H9 (cell line): ENCODE results near the gene LCNL1. TPM values are rescaled to one million over a fixed set of nuclear protein-coding genes. Genes with fewer than 3 reads are reported as not detected.

ENCODE experiments used
- DNase-seq: peaks from one replicate; pipeline ENCODE4 v3.0.0-alpha.2; 2017
- H2AFZ ChIP-seq: one replicate; pipeline ENCODE4 v1.6.1; 2013; ENCODE audit warnings: mild to moderate bottlenecking, low read length, control low read depth, moderate library complexity
- H2AK5ac ChIP-seq: 2 replicates; pipeline ENCODE4 v1.6.1; 2013; ENCODE audit warnings: low read length, control low read depth, mixed read lengths; ENCODE audit not compliant: insufficient read length
- H2BK120ac ChIP-seq: one replicate; pipeline ENCODE4 v1.6.1; 2013; ENCODE audit warnings: low read depth, mild to moderate bottlenecking, low read length, control low read depth, inconsistent platforms; ENCODE audit not compliant: poor library complexity, severe bottlenecking
- H2BK12ac ChIP-seq: 2 replicates; pipeline ENCODE4 v1.6.1; 2013; ENCODE audit warnings: low read length, control low read depth, mixed read lengths, low read depth; ENCODE audit not compliant: insufficient read length
- H2BK15ac ChIP-seq: 2 replicates; pipeline ENCODE4 v1.6.1; 2013; ENCODE audit warnings: low read depth, low read length, control low read depth
- H2BK20ac ChIP-seq: one replicate; pipeline ENCODE4 v1.6.1; 2013; ENCODE audit warnings: low read depth, mild to moderate bottlenecking, low read length, control low read depth, inconsistent platforms; ENCODE audit not compliant: poor library complexity, severe bottlenecking
- H2BK5ac ChIP-seq: 2 replicates; pipeline ENCODE4 v1.6.1; 2013; ENCODE audit warnings: low read length, control low read depth, mixed read lengths; ENCODE audit not compliant: insufficient read length
- H3K14ac ChIP-seq: 2 replicates; pipeline ENCODE4 v1.6.1; 2013; ENCODE audit warnings: low read length, control low read depth; ENCODE audit not compliant: insufficient read depth
- H3K18ac ChIP-seq: 2 replicates; pipeline ENCODE4 v1.6.1; 2013; ENCODE audit warnings: low read depth, mild to moderate bottlenecking, mixed read lengths, low read length, control low read depth; ENCODE audit not compliant: insufficient read length
- H3K23ac ChIP-seq: 2 replicates; pipeline ENCODE4 v1.6.1; 2013; ENCODE audit warnings: low read length, control low read depth, mixed read lengths, low read depth; ENCODE audit not compliant: insufficient read length
- H3K23me2 ChIP-seq: 2 replicates; pipeline ENCODE4 v1.6.1; 2013; ENCODE audit warnings: low read depth, mild to moderate bottlenecking, mixed read lengths, low read length, control low read depth; ENCODE audit not compliant: insufficient read length, poor library complexity, severe bottlenecking
- H3K27ac ChIP-seq: 2 replicates; pipeline ENCODE4 v1.5.1; 2013; ENCODE audit warnings: low read length, control low read depth, mixed read lengths, low read depth; ENCODE audit not compliant: insufficient read length
- H3K27me3 ChIP-seq: 2 replicates; pipeline ENCODE4 v1.6.1; 2013; ENCODE audit warnings: low read length, control low read depth, inconsistent platforms; ENCODE audit not compliant: insufficient read depth
- H3K4ac ChIP-seq: 2 replicates; pipeline ENCODE4 v1.6.1; 2013; ENCODE audit warnings: low read depth, mild to moderate bottlenecking, control low read depth, inconsistent platforms, low read length, moderate library complexity
- H3K4me1 ChIP-seq: 2 replicates; pipeline ENCODE4 v1.6.1; 2013; ENCODE audit warnings: low read length, control low read depth, inconsistent platforms; ENCODE audit not compliant: insufficient read depth
- H3K4me2 ChIP-seq: 2 replicates; pipeline ENCODE4 v1.6.1; 2013; ENCODE audit warnings: low read length, control low read depth, mixed read lengths; ENCODE audit not compliant: insufficient read length, insufficient read depth
- H3K56ac ChIP-seq: 2 replicates; pipeline ENCODE4 v1.6.1; 2013; ENCODE audit warnings: low read depth, mild to moderate bottlenecking, mixed read lengths, low read length, control low read depth; ENCODE audit not compliant: insufficient read length
- H3K79me1 ChIP-seq: 2 replicates; pipeline ENCODE4 v1.6.1; 2013; ENCODE audit warnings: low read depth, mild to moderate bottlenecking, moderate library complexity, low read length, control low read depth, inconsistent platforms; ENCODE audit not compliant: insufficient read depth, poor library complexity, severe bottlenecking
- H3K79me2 ChIP-seq: 2 replicates; pipeline ENCODE4 v1.6.1; 2013; ENCODE audit warnings: low read length, control low read depth, inconsistent platforms; ENCODE audit not compliant: insufficient read depth
- H3K9ac ChIP-seq: 2 replicates; pipeline ENCODE4 v1.6.1; 2013; ENCODE audit warnings: low read length, control low read depth, mixed read lengths; ENCODE audit not compliant: insufficient read length; ENCODE audit errors: extremely low read depth
- H3K9me3 ChIP-seq: one replicate; pipeline ENCODE4 v1.6.1; 2013; ENCODE audit warnings: low read depth, low read length, inconsistent platforms; ENCODE audit not compliant: control insufficient read depth
- H3T11ph ChIP-seq: one replicate; pipeline ENCODE4 v1.6.1; 2013; ENCODE audit warnings: mild to moderate bottlenecking, low read length, control low read depth, inconsistent platforms
- H4K20me1 ChIP-seq: one replicate; pipeline ENCODE4 v1.6.1; 2013; ENCODE audit not compliant: control insufficient read depth, insufficient read length, insufficient read depth
- H4K5ac ChIP-seq: 2 replicates; pipeline ENCODE4 v1.6.1; 2013; ENCODE audit warnings: low read depth, mild to moderate bottlenecking, mixed read lengths, low read length, control low read depth; ENCODE audit not compliant: insufficient read length
- H4K8ac ChIP-seq: replicated peaks from 2 replicates; pipeline ENCODE4 v1.6.1; 2013; ENCODE audit warnings: low read length, control low read depth, mixed read lengths, low read depth; ENCODE audit not compliant: insufficient read length
- H4K91ac ChIP-seq: 2 replicates; pipeline ENCODE4 v1.6.1; 2013; ENCODE audit warnings: low read depth, mild to moderate bottlenecking, moderate library complexity, mixed read lengths, low read length, control low read depth; ENCODE audit not compliant: insufficient read length
- H3K27ac Mint-ChIP-seq, 3 experiments: 2 replicates in 2 of 3; 3 replicates in 1 of 3; pipeline ENCODE4 v1.8.0; 2020 to 2021; ENCODE audit warnings: mixed read lengths in 3 of 3, mild to moderate bottlenecking in 1 of 3, moderate library complexity in 1 of 3
- H3K27me3 Mint-ChIP-seq: 2 replicates; pipeline ENCODE4 v1.8.0; 2021; ENCODE audit warnings: low read depth, mild to moderate bottlenecking, moderate library complexity, mixed read lengths
- H3K36me3 Mint-ChIP-seq, 3 experiments: 2 replicates in 2 of 3; 3 replicates in 1 of 3; pipeline ENCODE4 v1.8.0; 2020 to 2021; ENCODE audit warnings: low read depth in 3 of 3, mixed read lengths in 3 of 3; ENCODE audit not compliant: insufficient read depth in 1 of 3
- H3K4me1 Mint-ChIP-seq, 2 experiments: 2 replicates each; pipeline ENCODE4 v1.8.0; 2020; ENCODE audit warnings: mixed read lengths in 2 of 2
- H3K4me3 Mint-ChIP-seq, 2 experiments: 2 replicates in 1 of 2; 3 replicates in 1 of 2; pipeline ENCODE4 v1.8.0; 2020 to 2021; ENCODE audit warnings: mild to moderate bottlenecking in 2 of 2, mixed read lengths in 2 of 2, moderate library complexity in 1 of 2
- H3K9me3 Mint-ChIP-seq, 2 experiments: 2 replicates in 1 of 2; 3 replicates in 1 of 2; pipeline ENCODE4 v1.8.0; 2020; ENCODE audit warnings: mild to moderate bottlenecking in 2 of 2, mixed read lengths in 2 of 2, moderate library complexity in 1 of 2
- WGBS: extraction: QIAGEN DNeasy Blood & Tissue Kit; methylation state at CpG from one replicate; pipeline ENCODE4 v1.1.7; 2013; ENCODE audit warnings: missing lambda C conversion rate, low lambda C conversion rate, mixed read lengths; ENCODE audit not compliant: insufficient read length; ENCODE audit errors: extremely low coverage; 5-methylcytosine and 5-hydroxymethylcytosine counted together
- total RNA-seq: library from RNA; stranded (reverse); gene quantifications from 2 replicates; pipeline ENCODE4 v1.2.1, GENCODE V29; 2021
- TF ChIP-seq, protein P1 (sequence below): fragments of 200-600 bp; sonication (generic); conservative IDR thresholded peaks from 3 replicates; pipeline ENCODE4 v1.8.0; 2021; ENCODE audit warnings: antibody characterized with exemption, mild to moderate bottlenecking

LCNL1 gene
- total RNA-seq, 1 experiment from 2014 or later = 0.20 TPM

DNA sequence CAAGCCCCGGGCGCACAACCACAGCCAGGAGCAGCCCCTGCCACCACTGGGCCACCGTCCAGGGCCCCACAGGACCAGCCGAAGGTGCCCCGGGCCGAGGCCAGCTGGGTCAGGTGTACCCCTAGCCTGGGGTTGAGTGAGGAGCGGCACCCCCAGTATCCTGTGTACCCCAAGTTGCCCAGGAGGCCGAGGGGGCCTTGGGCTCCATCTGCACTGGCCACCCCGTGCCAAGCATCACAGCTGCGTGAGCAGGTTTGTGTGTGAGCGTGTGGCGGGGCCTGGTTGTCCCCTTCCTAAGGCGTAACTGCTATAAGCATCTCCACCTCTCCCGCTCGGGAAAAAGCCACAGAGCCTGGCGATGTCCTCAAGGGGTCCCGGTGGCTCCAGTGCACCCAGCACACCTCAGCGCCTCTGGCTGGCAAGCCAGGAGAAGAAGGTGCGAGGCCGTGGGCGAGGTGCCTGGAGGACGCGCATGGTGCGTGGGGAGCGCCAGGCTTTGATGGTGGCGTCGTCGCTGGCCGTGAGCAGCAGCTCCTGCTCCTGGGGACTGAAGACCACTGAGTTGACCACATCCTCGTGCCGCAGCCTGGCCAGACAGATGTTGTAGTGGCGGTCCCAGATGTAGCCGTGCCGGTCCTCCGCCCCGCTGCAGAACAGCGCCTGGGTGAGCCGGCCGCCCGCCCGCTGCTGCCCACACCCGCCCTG lies 42.1 kb upstream of the LCNL1 start:
- H3K9me3 Mint-ChIP-seq = no peaks in the 10 kb centered on the region
- Histone ChIP-seq H2BK5ac (no peak overlapping the region), H2AFZ (no peak overlapping the region), H2AK5ac (no peak overlapping the region), H3K79me2 (no peaks in the 10 kb centered on the region), H3K23ac (no peak overlapping the region), H2BK120ac (no peak overlapping the region), H4K8ac (no peak overlapping the region), H3K27ac (no peak overlapping the region), H3K14ac (no peak overlapping the region), H4K5ac (no peak overlapping the region), H3K9ac (no peak overlapping the region), H3K56ac (no peak overlapping the region), H3K27me3 (no peaks in the 10 kb centered on the region), H3K4ac (no peak overlapping the region), H3T11ph (no peak overlapping the region), H2BK20ac (no peak overlapping the region), H3K79me1 (no peaks in the 10 kb centered on the region), H3K23me2 (peaks cover 3% of the 10 kb centered on the region), H2BK12ac (no peak overlapping the region), H2BK15ac (no peak overlapping the region), H4K20me1 (no peaks in the 10 kb centered on the region), H3K4me1 (no peaks in the 10 kb centered on the region), H3K9me3 (no peaks in the 10 kb centered on the region), H3K4me2 (no peak overlapping the region), H4K91ac (no peak overlapping the region), H3K18ac (no peak overlapping the region)
- WGBS = no CpG with 5 or more reads among the region's 42 CpGs
- no peak for DNase-seq
- H3K4me3 Mint-ChIP-seq = no peak overlapping the region
- peaks cover 8 to 11% of the 10 kb centered on the region in 2 experiments for H3K4me1 Mint-ChIP-seq
- peaks cover 2 to 58% (median 38%) of the 10 kb centered on the region in 3 experiments; a peak in 5 of 7 replicates for H3K36me3 Mint-ChIP-seq
- TF ChIP-seq, protein P1, sequence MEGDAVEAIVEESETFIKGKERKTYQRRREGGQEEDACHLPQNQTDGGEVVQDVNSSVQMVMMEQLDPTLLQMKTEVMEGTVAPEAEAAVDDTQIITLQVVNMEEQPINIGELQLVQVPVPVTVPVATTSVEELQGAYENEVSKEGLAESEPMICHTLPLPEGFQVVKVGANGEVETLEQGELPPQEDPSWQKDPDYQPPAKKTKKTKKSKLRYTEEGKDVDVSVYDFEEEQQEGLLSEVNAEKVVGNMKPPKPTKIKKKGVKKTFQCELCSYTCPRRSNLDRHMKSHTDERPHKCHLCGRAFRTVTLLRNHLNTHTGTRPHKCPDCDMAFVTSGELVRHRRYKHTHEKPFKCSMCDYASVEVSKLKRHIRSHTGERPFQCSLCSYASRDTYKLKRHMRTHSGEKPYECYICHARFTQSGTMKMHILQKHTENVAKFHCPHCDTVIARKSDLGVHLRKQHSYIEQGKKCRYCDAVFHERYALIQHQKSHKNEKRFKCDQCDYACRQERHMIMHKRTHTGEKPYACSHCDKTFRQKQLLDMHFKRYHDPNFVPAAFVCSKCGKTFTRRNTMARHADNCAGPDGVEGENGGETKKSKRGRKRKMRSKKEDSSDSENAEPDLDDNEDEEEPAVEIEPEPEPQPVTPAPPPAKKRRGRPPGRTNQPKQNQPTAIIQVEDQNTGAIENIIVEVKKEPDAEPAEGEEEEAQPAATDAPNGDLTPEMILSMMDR = no peak
- H3K27me3 Mint-ChIP-seq = peaks cover 3% of the 10 kb centered on the region; the same call in 1 of the 2 replicates
- H3K27ac Mint-ChIP-seq = no peak overlapping the region
